ENCODE data around the gene FGF5.

Gene FGF5

DNA sequence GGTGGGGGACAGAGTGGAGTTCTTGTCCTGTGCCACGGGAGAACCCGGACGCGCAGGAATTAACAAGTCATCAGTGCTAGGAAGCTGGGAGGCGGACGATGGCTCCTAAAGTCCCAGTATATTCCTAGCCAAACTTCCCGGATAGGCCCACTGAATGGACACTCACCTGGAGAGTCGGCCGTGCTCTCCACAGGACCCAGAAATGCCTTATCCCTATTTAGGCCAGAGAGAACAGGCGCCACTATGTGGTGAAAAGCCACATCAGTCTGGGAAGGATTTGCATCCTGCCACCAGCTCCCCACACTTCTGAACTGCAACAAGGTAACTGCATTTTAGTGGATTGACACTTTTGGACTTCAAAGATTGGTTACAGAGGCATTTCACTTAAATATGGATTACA lies 70.1 kb downstream of the FGF5 start:
- no peak for DNase-seq (ENCODE audit: low spot score)

DNA sequence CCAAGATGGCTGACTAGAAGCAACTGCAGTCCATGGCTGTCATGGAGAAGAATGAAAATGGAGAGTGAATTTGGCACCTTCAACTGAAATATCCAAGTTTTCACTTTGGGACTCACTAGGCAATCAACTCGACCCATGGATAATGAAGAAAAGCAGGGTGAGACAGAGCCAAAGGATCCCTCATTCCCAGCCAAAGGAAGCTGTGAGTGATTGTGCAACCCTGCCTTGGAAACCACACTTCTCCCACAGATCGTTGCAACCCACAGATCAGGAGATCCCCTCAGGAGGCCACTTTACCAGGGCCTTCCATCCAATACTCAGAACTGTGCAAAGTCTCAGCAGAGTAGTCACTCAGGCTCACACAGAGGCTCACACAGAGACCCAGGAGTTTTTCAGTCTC lies 73.6 kb downstream of the FGF5 start:
- DNase-seq (ENCODE audit: low spot score): no peak
